ENCODE results near the gene EYS.
A peak's percentile ranks its signal among the peaks of the same experiment; 100 is the strongest.
"Not testable (repeated sequence)": the region's sequence is repeated elsewhere in the genome, so short reads cannot be mapped to it uniquely, and the experiment has no call there.

The EYS gene

DNA sequence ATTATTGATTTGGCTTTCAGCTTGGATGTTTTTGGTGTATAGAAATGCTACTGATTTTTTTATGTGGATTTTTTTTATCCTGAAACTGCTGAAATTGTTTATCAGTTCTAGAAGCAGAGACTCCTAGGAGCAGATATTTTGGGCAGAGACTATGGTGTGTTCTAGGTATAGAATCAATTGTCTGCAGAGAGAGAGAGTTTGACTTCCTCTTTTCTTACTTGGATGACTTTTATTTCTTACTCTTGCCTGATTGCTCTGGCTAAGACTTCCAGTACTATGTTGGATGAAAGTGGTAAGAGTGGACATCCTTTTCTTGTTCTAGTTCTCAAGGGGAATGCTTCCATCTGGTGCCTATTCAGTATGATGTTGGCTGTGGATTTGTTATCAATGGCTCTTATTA is 1700.8 kb downstream of the EYS start:
- no peak for FAIRE-seq

DNA sequence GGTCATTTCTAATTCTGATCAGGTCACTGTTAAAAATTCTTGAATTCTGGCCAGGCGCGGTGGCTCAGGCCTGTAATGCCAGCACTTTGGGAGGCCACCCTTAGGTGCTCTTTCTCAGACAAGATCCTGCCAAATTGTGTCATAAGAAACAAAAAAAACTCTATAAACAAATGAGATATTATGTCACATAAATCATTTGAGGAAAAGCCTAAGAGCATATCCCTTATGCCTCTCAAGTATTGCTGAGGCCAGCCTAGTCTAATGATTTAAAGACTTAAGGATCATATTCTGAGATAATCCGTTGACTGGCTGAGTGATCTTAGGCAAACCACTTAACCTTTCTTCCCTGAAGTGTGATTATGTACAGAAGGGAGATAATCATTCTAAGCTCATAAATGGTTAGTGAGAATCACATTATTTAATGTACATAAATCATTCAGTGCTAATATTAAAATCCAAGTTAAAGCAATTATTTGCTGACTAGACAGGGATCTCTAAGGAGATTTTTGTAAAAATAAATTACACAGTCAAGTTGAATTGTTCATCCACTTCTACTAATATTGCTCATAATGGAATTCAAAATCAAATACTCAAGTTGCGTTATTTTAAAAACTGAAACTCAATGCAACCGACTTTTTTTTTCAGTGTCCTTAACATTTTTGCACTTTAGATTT is 1706.1 kb downstream of the EYS start:
- no peak for FAIRE-seq

DNA sequence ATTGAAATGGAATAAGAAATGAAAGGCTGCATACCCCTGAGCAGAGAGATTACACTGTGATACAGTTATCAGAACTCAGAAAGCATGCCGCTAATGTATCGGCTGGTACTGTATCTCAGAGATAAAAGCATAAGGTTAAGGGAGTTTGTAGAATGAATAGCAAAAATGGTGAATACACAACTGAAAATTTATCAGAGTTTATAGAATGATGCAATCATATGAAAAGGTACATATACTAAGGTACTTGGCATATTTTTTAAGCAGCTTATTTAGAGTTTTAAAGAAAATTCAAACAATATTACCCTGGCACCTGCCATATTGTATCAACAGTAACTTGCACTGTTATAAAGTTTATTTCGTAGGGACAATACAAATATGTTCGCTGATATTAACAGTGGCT is 1707.4 kb downstream of the EYS start:
- no peak for FAIRE-seq

DNA sequence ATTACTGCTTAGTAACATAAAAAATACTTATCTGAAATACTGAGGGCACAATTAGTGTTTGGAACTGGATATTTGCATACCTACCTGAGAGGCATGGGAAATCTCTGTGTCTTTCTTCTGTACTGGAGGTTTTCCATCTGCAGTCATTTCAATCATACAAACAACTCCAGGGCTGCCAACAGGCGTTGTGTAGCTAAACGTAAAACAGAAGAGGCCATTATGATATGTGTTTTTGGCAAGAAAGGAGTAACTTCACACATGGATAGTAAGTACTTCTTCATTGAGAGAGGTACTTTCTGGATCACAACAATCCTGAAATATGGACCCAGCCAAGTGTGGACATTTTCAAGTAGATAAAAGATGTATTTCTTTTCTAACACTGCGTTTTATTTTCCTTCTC is 1708.0 kb downstream of the EYS start:
- FAIRE-seq = no peak

DNA sequence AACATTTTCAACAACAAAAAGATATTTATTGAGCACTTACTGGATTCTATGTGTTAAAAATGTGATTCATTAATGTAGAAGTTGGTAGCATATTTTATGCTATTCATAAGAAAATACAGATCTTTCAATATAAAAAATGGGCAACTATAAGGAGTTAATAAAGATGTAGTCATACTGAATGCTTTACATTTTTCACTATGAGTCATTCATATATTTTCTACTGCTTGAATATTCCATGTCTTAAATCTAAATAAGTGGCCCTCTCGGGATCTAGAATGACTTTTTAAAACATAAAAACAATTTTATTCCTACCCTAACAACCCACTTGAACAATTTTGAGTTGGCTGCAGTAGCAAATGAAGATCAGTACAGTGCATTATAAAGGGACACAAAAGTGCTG is 1709.3 kb downstream of the EYS start:
- no peak for FAIRE-seq

DNA sequence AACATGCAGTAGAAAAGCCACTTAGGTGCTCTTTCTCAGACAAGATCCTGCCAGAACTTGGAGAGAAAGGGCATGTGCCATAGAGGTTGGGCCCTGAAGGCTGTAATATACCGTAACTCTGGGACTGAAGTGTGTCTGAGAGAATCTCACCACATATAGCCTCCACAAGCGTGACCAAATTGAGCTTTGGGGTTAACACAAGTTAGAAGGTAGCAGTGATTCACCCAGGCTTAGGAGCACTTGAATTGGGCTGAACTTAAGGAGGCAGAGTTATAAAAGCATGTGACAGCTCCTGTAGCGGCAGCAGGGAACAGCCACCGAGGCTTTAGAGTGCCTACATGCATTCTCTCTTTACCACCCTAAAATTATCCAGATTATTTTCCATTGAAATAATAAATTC is 1709.8 kb downstream of the EYS start:
- no peak for FAIRE-seq

DNA sequence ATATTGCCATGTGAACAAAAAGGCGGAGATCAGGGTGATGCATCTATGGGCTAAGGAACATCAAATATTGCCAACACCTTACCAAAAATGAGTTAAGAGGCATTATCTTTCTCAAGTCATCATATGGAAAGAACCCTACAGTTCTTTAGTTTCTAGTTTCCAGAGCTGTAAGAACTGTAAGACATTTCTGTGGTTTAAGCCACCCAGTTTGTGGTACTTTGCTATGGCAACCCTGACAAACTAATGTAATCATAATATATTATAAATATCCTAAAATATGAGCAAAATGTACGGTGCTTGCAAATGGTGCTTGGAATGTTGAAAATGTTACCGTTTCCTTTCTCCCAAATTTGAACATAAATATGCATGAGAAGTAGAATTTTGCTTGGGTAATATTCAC is 1721.8 kb downstream of the EYS start:
- FAIRE-seq = no peak

DNA sequence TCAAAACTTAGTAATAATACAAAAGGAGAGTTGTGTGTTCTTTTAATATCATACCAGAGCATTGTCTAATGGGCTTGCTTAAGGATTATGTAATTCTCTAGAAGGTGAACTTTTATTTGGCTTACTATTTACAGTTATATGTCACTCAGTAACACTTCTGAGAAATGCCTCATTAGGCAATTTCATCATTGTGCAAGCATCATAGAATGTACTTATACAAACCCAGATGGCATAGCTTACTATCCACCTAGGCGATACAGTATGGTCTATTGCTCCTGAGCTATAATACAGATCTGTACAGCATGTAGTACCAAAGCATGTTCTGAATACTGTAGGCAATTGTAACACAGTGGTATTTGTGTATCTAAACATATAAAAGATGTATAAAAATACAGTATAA is 1731.3 kb downstream of the EYS start:
- FAIRE-seq = no peak

DNA sequence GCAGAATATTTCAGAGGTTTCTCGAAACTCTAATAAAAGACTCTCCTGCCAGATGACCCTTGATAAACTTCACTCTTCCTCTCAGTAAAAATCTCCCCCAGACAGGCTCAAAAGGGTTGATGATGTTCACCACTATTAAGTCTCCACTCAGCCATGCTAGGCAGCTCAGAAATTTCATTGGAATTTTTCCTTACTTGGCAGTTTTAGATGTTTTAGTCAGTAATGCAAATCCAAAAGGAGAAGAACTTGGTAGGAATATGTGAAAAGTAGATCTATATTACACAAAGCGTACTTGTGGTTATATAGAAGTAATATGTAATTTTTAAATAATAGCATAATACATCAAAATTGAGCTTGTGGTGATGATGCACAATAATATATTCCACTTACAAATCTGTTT is 1738.4 kb downstream of the EYS start:
- no peak for FAIRE-seq

DNA sequence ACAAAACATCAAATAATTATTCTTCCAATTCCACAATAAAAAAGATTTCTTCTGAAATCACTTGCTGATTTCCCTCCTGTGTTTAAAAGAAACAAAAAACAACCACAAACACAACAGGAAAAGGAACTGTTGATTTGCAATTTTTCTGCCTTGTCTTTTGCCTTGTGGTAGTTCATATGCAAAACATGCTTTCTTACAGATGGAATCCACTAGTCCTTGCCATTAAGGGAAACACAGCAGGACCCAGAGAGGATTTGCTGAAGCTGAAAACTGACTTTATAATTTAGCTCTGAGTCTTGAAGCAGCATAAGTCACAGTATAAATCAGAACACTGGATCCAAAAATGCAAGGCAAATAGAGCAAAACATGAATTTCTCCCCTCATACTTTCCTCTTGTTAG is 1742.7 kb downstream of the EYS start:
- no peak for FAIRE-seq

DNA sequence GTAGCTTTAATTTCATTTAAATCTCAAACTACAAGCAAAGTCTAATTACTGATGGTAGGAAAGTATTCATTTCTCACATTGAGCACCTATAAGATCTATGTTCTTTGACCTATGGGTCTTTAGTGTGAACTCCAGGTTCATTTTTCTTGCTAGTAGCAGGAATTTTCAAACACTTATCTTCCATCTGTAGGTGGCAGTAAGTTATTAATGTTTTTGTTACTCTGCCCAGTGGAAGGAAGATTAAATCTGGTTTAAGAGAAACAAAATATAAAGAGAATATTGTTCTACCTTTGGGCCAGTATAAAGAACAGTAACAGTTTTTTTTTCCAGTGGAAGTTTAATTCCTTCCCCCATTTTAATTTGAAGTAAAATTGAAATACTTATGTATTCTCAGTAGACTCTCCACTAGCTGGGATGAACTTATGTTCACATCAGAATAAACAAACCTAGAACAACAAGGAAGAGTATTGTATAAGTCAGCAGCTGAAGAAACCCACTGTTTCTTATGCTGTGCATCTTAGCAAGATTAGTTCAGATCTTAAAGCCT is 1743.2 kb downstream of the EYS start:
- FAIRE-seq = no peak

DNA sequence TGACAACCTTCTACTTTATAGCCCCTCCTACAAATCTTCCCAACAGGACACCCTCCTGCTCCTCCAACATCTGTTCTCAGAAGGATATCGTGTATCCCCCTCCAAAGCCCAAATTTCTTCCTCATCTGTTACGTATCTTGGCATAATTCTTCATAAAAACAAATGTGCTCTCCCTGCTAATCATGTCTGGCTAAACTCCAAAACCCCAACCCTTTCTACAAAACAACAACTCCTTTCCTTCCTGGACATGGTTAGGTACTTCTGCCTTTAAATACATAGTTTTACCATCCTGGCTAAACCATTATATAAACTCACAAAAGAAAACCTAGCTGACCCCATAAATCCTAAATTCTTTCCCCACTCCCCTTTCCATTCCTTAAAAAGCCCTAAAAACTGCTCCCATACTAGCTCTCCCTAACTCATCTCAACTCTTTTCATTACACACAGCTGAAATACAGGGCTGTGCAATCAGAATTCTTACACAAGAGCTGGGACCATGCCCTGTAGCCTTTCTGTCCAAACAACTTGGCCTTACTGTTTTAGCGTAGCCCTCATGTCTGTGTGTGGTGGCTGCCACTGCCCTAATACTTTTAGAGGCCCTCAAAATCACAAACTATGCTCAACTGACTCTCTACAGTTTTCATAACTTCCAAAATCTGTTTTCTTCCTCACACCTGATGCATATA is 1753.5 kb downstream of the EYS start:
- not testable (repeated sequence) for FAIRE-seq

DNA sequence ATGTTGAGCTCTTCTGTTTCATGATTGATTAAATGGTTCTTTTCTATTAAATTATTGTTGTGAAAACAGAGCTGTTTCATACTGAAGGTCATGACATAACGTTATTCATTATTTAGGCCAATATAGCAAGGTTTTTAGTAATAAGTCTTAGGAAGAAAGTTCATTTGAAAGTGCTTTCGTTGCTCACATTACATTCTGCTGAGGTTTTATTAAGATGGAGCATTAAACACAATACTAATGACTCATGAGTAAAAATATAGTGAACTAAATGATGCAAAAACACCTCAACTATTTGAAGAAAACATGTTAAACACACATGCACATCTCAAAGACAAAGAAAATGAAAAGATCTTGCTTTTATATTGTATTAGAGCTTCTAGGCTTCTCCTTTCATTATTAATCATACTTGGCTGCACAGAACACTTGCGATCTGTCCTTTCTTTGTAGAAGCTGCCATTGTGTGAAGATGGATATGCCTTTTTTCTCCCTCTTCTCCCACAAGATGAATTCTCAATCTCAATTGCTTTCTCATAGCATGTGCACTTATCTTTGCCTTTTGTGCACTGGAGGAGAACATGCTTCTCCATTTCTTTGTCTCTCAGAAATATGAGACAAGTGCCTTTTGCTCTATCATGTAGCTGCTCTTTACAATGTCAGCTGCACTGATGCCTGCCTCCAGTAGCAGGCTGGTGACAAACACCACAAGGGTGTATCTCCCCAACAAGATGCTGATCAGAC is 1759.1 kb downstream of the EYS start:
- FAIRE-seq = no peak

DNA sequence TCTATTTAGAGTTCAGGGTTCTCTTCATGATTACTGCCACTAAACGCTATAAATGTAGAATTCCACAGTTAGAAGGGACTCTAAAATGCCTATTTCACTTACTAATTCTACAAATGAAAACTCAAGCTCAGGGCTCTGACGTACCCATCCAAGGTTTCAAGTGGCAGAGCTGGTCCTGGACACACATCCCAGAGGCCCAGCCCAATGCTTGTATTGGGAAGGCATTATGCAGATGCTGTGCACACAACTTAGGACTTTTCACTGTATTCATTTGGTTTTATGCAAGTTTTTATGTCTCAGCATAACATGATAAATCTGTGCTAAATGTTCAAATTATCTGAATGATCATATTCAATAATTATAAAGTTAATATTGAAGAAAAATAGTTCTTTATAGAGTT is 1761.0 kb downstream of the EYS start:
- FAIRE-seq = no peak

DNA sequence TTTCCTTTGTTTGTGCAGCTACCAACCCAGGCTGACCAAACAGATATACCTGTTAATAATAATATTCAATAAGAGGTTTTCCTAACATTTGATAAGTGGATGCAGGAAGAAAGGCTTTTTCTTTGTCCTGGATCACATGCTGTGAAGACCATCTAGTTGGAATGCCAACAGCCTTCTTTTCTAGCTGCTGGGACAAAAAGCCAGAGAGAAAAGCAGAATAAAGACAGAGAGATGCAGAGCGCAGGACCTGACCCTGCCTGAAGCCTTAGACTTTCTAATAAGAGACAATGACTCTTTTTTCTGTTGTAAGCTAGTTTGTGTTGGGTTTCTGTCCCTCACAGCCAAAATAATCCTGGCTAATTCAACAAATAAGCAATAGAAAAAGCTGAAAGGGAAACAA is 1763.2 kb downstream of the EYS start:
- no peak for FAIRE-seq

DNA sequence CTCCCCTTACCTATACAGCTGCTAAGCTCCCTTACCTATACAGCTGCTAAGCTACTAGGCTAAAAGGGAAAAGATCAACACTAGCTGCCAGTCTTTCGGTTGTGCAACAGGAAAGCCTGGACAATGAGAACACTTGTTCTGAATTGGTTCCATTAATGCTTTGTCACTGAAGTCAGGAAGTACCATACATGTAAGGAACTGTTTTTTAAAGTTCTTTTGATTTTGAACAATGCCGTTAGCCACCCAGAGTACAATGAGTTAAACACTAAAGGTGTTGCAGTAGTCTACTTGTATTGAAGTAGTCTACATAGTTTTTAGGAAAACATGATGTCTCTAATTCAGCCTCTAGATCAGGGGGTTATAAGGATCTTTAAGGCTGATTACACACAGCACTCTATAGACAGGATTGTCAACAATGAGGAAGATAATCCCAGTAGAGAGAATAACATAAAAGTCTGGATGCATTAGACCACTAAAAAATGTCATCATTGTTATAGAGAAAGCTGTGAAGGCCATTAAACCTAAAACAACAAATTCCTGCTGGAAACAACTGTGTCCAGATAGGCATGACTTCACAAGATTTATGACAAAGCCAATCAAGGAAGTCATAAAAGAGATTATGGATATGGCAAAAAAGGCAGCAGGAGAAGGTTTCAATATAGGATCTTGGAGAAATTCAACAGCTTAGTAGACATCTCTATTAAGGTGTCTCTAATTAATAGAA is 1765.1 kb downstream of the EYS start:
- peak; percentile 45 for FAIRE-seq

DNA sequence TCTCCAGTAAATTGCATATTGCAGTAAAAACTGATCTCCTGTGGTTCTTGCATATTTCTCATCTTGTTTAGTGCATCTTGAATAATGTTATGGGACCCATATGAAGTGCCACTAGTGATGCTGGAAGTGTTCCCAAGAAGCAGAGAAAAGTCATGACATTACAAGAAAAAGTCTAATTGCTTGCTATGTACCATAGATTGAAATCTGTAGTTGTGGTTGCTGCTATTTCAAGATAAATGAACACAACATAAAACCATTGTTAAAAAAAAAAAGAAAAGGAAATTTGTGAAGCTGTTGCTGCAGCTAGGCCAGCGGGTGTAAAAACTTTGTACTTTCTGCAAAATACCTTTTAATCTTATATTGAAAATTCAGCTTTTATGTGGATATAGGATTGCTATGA is 1767.0 kb downstream of the EYS start:
- no peak for FAIRE-seq

DNA sequence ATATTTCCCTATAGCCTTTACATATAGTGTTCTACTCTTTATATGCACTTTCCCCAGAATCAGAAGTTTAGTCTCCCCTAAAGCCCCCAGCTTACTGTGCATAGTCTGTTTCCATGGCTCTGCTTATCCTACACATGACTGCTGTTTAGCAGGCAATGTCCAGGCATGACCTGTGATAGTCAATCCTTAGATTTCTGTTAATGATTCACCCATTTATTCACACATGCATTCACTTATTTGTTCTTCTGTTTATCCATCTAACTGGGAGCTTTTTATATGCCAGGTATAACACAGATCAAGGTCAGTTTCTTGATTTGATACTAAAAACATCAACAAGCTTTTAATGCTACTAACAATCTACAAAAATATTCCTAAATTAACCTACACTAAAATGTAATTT is 1770.6 kb downstream of the EYS start:
- no peak for FAIRE-seq

DNA sequence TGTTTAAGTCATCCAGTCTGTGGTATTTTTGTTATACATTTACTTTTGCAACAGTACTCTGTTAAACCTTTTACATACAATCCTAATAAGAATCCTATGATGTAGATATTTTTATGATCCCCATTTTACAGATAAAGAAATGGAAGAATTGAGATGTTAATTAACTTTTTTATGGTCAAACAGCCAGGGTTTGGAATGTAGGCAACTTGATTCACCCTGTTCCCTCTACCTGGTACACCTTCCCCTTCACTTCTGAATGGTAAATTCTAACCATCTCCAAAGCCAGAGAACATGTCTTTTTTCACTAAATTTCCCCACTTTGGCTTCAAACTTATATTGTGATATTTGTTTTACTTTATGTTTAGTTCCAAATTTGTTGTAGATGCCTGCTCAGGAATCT is 1771.3 kb downstream of the EYS start:
- FAIRE-seq = no peak

DNA sequence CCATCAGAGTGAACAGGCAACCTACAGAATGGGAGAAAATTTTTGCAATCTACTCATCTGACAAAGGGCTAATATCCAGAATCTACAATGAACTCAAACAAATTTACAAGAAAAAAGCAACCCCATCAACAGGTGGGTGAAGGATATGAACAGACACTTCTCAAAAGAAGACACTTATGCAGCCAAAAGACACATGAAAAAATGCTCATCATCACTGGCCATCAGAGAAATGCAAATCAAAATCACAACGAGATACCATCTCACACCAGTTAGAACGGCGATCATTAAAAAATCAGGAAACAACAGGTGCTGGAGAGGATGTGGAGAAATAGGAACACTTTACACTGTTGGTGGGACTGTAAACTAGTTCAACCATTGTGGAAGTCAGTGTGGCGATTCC is 1773.1 kb downstream of the EYS start:
- not testable (repeated sequence) for FAIRE-seq

DNA sequence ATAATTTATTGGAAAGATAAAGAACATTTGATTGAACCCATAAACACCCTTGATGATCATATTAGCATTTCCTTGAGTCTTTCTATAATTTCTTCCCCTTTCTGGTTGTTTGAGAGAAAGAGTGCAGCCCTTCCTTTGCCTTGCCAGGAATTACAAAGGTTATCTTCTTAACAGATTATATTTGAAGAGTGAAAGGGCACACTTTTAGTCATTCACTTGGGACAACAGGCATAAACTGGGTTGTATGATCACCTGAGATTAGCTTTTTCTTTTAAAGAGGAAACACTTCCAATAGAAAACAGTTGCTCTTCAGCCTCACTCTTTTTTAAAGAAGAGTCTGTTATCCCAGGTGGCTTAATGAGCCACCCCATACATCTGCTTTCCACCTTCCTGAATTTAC is 1776.2 kb downstream of the EYS start:
- FAIRE-seq = no peak

DNA sequence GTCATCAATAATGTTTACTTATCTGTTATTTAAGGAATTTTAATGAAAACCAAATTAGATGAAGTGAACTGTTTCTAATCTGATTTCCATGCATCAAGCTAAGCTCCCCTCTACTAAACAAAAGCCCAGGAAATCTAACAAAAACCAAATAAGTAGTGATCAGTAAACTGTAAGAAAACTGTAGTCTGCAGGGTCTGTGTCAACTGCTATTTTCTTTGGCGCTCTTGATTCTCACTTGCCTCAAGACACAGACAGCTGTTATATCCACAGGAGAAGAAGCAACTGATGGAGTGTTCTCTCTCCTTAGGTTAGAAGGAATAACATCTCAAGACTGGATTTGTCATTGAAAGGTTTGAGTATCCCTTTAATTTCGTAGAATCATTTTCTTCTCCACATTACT is 1777.9 kb downstream of the EYS start:
- FAIRE-seq = no peak

DNA sequence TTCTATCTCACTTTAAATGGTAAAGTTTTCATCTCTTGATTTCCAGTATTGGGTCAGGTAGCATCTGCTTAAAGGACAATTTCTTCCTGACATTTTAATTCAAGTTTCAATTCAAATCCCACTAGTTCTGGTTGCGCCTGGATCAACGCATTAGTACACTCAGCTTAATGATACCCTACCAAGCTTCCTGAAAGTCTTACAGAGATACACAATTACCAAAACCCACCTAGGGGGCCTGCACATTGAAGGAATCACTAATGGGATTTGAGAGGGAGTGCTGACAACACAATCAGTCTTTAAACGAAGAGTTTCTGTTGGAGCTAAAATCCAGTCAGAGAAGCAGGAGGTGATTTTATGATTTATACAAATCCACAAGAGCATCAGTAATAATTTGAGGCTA is 1778.4 kb downstream of the EYS start:
- FAIRE-seq = no peak
